T-helper 22 cell (primary cell): ENCODE results near the gene GJC3.
"Not testable (repeated sequence)": the region's sequence is repeated elsewhere in the genome, so short reads cannot be mapped to it uniquely, and the experiment has no call there.

Experiments used
- DNase-seq: peaks from one replicate; pipeline ENCODE4 v3.0.0-alpha.2; 2020; ENCODE audit warnings: low read depth

Gene GJC3

DNA sequence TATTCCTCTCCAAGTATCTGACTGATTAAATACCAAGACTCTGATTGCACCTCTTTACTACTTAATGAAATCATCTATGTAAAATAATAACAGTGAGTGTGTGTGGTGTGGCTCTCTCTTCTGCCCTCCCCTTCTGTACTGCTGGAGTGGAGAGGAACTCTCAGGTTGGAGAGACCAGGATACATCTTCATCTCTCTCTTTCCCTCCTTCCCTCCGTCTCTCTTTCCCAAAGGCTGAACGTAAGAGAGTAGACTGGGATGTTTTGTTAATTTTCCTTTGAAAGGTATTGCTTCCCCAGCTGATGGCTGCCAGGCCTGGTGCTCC lies 272 bp upstream of the GJC3 start:
- DNase-seq = no peak

DNA sequence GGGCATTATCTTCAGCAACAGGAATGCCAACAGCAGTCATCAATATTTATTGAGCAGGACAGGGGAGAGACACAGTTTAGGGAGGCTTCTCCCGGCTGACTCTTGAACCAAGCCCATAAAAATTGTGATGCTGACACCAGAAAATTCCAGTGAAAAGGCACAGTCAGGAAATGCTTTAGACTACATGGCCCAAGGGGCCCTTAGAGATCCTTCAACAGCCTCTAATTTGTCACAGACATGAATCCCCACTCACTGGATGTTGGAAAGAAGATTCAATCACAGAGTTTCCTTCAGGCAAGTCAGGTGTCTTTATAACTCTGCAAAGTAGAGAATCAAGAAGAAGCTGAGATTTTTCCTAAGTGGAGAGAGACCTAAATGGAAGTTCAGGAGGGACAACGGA lies 1.2 kb downstream of the GJC3 start:
- no peak for DNase-seq

DNA sequence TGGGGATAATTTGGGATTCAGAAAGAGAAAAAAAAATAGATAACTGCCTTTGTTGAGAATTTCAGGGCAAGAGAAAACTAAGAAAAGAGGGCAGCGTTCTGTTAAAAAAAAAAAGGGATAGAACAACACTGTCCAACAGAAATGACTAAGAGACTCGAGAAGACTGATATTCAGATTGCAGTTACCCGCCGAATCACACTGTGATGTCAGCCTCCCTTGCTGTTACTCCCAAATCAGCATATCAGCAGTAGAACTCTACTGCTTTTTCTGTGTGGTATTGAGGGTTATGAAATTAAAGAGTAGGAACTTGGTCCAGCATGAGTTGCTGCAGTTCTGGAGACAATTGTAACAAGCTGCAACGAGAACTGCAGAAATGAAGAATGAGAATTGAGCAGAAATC lies 1.9 kb downstream of the GJC3 start:
- DNase-seq = no peak

DNA sequence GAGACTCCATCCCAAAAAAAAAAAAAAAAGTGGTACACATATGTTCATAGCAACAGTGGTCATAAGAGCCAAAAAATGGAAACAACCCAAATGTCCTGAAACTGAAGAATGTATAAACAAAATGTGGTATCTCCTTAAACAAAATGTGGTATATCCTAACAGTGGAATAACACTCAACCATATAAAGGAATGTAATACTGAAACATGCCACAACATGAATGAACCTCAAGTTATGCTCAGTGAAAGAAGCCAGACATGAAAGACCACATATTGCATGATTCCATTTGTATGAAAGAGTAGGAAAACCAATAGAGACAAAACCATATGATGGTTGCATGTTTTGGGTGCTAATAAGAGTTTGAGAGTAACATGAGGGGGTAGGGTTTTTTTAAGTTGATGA lies 3.1 kb downstream of the GJC3 start:
- no peak for DNase-seq

DNA sequence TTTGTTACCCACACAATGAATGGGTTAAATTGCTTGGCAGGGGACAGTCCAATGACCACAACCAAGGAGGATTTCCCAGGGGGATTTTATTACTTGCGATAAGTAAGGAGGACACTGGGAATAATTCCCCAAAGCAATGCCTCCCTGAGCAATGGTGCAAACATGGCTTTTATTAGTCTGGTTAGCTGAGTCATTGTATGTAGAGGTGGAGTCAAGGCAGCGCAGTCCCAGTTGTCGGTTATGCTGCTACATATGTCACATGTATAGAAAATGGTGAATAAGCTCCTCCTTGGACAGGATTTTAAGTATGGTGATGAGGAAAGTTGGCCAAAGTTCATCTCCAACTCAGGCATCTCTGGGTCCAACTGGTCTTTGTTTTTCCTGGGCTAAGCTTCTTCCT lies 6.2 kb downstream of the GJC3 start:
- DNase-seq = no peak

DNA sequence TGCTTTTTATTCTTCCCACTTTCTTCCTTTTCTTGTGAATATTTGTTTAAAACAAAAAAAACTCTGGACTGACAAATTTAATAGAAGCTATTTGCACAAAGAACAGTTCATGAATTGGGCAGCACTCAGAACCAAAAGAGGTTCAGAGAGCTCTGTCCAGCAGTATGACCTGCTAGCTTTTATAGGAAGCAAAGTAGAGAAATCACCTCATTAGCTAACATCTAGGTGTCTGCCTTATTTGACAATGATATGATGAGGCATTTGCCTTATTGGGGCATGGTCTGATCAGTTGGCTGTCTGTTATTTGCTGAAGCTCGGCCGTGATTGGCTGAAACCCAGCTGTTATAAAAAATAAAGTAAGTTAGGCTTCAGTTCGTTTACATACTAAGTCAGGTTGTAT lies 9.3 kb downstream of the GJC3 start:
- no peak for DNase-seq

DNA sequence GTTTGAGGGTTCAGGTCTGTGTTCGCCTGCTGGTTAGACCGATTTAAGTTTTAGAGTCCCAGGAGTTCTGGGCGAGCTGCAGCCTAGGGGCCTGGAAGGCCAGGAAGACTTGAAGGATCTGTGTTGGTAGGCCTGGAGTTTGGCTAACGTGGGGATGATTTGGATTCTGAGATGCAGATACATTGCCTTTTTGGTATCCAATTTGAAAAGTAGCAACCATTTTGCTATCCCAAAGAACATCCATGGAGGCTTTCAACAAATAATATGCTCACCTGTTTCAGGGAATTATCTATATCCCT lies 9.7 kb downstream of the GJC3 start:
- no peak for DNase-seq

DNA sequence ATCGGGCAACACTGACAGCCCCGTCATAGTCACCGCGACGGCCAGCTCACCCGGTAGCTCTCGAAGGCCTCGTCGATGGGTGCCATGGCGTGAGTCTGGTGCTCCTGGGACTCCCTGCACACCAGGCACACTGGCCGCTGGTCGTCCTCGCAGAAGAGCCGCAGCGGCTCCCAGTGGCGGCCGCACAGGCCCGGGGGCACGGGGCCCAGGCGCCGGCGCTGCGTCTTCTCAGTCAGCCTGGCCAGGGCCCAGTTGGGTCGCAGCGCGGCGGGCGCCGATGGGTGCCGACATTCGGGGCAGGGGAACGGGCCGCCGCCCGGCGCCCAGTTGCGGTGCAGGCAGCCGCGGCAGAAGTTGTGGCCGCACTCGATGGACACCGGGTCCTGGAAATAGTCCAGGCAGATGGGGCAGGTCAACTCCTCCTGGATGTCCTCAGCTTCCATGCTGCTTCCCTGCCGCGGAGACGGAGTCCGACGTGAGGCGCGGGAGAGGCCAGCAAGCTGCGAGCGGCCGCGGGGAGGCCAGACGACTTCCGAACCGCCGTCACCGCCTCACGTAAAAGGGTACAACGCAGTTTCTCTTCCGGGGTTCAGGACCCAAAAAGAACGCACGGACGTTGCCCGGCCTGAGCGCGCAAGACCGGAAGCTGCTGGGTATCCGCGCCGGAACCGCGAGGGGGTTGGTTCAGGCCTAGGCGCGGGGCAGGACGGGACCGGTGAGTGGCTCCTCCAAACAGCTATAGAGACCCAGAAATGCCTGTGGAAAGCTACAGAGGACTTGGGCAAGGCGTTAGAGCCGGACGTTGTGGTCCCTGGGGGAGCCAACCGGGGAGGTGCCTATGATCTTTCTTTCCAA lies 10.2 kb downstream of the GJC3 start, which contains the start of gene TRIM4:
Gene TRIM4, minus strand, starts transcription at position 572 of the 855 bp plus-strand sequence. Its CDS starts 129 bp downstream, at position 443.
- DNase-seq = peak; percentile 80

DNA sequence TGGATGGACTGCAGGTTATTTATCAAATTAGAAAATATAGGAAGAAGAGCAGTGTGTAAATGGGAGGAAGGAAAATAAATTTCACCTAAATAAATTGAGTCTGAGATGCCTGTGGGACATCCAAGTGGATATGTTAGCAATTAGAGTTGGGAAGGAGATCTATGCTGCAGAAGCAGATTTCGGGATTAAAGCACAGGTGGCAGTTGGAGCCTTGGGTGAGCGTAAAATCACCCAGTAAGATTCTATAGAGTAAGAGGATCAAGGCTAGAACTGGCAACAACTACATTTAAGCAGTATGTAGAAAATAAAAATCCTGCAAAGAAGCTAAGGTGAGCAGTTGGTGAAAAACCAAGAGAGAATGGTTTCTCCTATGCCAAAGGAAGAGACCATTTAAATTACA lies 18.4 kb downstream of the GJC3 start:
- no peak for DNase-seq

DNA sequence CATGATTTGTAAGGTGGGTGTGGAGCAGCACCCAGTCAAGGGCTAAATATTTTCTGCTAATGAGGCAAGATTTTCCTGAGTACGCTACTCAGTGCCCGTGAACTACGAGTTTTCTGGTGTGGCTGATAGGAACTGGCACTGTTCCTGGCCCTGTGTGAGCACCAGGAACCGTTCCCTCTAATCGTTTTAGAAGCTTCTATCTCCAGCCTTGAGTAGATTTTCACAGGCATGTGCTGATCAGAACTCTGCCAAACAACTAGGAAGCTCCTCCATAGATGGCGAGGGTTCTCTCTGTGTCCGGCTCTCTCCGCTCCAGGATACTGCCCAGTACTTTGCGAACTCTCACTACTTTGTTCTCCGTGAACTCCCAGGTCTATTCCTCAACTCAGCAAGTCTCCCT lies 27.8 kb downstream of the GJC3 start:
- DNase-seq = no peak

DNA sequence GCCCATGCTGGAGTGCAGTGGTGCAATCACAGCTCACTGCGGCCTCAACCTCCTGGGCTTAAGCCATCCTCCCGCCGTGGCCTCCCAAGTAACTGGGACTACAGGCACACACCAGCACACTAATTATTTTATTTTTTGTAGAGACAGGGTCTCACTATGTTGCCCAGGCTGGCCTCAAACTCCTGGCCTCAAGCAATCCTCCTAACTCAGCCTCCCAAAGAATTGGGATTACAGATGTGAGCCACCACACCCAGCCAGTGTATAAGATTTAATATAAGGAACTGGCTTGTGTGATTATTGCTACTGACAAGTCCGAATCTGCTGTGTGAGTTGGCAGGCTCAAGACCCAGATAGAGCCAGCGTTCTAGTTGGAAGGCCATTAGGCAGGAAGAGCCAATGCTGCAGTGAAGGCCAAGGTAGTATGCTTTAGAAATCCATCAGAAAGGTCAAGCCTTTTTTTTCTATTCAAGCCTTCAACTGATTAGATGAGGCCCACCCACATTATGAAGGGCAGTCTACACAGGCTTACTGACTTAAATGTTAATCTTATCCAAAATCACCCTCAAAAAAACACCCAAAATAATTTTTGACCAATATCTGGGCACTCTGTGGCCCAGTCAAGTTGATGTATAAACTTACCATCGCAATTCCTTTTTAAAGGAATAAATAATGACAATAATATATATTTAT lies 29.4 kb downstream of the GJC3 start:
- DNase-seq = no peak

DNA sequence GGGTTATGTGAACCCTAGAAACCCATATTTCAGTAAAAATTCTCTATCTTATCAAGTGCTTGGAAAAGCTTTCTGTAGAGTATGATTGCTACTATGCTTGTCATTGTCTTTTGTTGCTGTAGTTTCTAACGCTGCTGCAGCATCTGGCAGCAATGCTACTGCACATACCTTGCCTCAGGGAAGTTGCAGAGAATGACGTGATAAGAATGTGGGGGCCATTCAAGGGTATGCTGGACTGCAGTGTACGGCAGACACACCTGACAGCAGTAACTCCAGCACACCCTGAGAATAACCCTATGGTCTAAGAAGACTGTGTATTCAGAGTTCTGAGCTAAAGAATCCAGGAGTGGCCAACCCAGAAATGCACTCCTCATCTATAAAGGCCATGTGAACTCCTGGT lies 30.6 kb downstream of the GJC3 start:
- no peak for DNase-seq

DNA sequence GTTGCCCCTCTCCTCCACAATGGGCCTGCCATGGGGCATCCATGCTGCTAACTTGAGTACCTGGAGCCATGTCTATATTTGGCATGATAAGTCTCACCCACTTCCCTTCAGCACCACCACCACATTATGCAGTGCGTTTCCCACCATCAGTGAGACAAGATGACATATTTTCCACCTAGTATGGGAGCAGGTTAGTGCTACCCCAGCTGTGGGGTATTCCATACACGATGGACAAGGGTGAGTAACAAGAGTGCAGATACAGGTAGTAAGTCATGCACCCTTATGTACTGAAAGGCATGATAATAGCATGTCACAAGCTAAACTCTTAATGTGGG lies 31.4 kb downstream of the GJC3 start:
- DNase-seq = no peak

DNA sequence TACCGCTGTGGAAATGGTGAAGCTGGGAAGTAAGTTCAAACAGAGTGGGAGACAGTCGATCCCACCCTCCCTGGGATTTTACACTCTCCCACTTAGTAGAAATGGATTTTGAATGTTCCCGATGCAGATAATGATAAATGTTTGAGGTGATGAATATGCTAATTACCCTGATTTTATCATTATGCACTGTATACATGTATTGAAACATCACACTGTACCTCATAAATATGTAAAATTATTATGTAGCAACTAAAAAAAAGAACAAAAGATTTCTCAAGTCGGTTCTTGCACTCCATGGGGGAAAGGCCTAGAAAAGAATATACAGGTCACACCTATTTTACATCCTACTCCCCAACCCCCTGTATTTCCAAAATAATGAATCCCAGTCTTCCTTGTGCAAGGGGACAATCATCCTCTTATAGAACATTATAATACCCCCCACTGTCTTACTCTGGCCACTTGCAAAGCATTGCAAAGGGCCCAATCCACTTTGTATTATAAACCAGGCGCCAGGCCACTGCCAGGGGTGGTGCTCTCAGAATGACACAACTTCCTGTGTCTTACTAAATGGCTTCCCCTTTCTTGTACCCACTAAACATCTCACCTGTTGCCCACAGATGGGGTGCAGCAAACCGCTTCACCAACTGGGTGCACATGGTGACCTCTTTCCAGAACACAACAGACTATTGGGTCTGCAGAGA lies 31.9 kb downstream of the GJC3 start:
- DNase-seq = no peak

DNA sequence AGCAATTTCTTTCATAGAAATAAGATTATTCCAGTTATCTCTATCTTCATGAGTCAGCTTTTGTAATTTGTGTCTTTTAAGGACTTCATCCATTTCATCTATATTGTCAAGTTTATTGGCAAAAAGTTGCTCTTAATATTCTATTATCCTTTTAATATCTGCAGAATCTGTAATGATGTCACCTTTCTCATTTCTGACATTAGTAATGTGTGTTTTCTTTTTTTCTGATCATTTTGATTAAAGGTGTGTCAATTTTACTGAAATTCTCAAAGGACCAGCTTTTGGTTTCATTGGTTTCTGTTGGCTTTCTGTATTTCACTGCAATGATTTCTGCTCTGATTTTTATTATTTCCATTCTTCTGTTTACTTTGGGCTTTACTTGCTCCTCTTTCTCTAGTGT lies 34.7 kb downstream of the GJC3 start:
- no peak for DNase-seq

DNA sequence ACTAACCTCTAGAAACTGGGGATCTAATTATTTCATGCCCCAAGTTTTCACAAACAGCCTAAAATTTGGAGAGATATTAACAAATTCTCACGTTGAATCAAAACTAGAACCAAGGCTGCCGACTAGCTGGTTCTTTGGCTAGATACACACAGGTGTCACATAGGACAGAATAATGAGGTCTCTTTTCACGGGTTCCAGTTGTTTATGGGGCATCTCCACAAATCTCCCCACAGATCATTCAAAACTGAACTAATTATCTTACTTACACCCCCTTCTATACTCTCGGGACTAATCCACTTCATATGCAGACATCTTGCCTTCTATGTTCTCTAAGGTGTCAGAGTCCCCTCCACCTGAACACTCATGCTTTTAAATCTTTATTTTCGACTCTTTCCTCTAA lies 36.1 kb downstream of the GJC3 start:
- DNase-seq = no peak

DNA sequence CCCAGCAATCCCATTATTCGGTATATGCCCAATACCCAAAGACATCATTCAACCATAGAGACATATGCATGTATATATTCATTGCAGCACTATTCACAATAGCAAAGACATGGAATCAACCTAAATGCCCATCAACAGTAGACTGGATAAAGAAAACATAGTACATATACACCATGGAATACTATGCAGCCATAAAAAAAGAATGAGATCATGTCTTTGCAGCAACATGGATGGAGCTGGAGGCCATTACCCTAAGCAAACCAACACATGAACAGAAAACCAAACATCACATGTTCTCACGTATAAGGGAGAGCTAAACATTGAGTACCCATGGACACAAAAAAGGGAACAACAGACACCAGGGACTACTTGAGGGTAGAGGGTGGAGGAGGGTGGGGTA lies 39.1 kb downstream of the GJC3 start:
- not testable (repeated sequence) for DNase-seq

DNA sequence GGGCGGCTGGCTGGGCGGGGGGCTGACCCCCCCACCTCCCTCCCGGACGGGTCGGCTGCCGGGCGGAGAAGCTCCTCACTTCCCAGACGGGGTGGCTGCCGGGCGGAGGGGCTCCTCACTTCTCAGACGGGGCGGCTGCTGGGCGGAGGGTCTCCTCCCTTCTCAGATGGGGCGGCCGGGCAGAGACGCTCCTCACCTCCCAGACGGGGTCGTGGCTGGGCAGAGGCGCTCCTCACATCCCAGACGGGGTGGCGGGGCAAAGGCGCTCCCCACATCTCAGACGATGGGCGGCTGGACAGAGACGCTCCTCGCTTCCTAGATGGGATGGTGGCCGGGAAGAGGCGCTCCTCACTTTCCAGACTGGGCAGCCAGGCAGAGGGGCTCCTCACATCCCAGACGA lies 41.1 kb downstream of the GJC3 start:
- not testable (repeated sequence) for DNase-seq

DNA sequence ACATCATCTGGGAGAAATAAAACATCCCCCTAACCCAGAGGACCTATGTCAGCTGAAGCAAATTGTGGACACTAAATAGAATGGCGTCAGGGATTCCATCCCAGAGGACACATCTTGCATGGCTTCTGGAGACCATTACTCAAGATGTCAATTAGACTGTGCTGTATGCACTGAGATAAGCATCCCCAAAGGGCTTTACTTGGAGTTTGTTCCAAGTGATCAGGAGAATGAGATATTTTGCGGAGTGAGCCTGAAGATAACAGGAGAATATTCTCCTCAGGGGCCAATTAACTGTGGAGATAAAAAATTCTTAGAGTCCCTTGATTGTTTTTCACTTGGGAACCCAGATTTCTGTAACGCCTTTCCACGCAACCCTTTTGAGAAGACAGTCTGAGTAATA lies 48.0 kb downstream of the GJC3 start:
- no peak for DNase-seq

DNA sequence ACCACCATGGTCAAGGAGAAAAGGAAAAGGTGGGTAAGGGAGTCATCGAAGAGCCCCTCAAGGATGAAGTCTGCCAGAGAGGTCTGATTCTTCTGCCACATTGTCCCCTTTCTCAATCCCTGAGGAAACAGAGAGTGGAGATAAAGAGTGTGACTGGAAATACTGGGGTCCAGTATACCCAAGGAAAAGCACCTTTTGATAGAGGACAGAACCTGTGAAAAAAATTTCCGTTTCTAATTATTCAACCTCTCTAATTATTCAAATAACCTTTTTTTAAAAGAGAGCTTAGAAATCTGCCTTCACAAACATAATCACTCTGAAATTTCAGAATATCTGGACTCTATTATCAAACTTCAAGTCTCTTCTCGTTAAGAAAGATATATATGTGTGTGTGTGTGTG lies 52.5 kb downstream of the GJC3 start, which contains the start of gene OR2AE1:
Gene OR2AE1, minus strand, starts transcription at position 101 of the 400 bp plus-strand sequence. Its CDS starts 0 bp downstream, at position 101.
- DNase-seq = no peak

DNA sequence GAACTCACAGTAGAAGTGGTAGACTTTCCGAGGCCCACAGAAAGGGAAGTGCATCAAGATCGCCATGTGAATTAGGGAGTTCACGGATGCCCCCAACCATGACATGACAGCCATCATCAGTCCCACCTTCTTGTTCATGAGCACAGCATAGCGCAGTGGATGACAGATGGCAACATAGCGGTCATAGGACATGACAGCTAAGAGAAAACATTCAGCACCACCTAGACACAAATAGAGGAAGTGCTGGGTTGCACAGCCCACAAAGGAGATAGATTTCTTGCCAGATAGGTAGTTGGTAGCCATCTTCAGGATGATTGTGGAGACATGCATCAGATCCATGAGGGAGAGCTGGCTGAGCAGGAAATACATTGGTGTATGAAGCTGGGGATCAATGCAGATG lies 52.9 kb downstream of the GJC3 start:
- DNase-seq = no peak
